BE2C (cell line): ENCODE data around the gene EFNA5.
"Not testable (repeated sequence)": the region's sequence is repeated elsewhere in the genome, so short reads cannot be mapped to it uniquely, and the experiment has no call there.

Experiments used
- DNase-seq: peaks from one replicate; pipeline ENCODE4 v3.0.0-alpha.2; 2020
- H3K27me3 ChIP-seq: fragments of 250-450 bp; sonication (Bioruptor Pico); 2 replicates; pipeline ENCODE4 v1.5.1; 2020; ENCODE audit warnings: mild to moderate bottlenecking
- H3K36me3 ChIP-seq: fragments of 250-450 bp; sonication (Bioruptor Pico); 2 replicates; pipeline ENCODE4 v1.5.1; 2020; ENCODE audit warnings: mild to moderate bottlenecking
- H3K4me1 ChIP-seq: fragments of 250-450 bp; sonication (Bioruptor Pico); 2 replicates; pipeline ENCODE4 v1.5.1; 2020
- H3K4me3 ChIP-seq: 2 replicates; pipeline ENCODE4 v1.5.1; 2011; ENCODE audit warnings: low read depth, low read length
- H3K9me3 ChIP-seq: fragments of 250-450 bp; sonication (Bioruptor Pico); 2 replicates; pipeline ENCODE4 v1.5.1; 2020
- CTCF ChIP-seq: IDR thresholded peaks from 2 replicates; pipeline ENCODE4 v1.5.1; 2012; ENCODE audit warnings: mild to moderate bottlenecking, low read depth, low read length

The EFNA5 gene

GRCh38 chr5:107456281-107456715, 214.4 kb downstream of the EFNA5 start:
- DNase-seq, result no peak
- H3K4me1 ChIP-seq, result no peaks in the 10 kb centered on the region

GRCh38 chr5:107455111-107455544, 215.6 kb downstream of the EFNA5 start:
- Histone ChIP-seq H3K36me3 (no peaks in the 10 kb centered on the region), H3K9me3 (no peaks in the 10 kb centered on the region), H3K27me3 (no peaks in the 10 kb centered on the region), H3K4me3 (no peak overlapping the region), H3K4me1 (no peaks in the 10 kb centered on the region)
- TF ChIP-seq CTCF, result no peak
- DNase-seq, result no peak

More at GRCh38 chr5:107456281-107456715, 214.4 kb downstream of the EFNA5 start:
- no peaks in the 10 kb centered on the region for H3K27me3 ChIP-seq
- TF ChIP-seq CTCF, result no peak
- H3K9me3 ChIP-seq, result no peaks in the 10 kb centered on the region
- no peak overlapping the region for H3K4me3 ChIP-seq
- H3K36me3 ChIP-seq, result no peaks in the 10 kb centered on the region

- not testable (repeated sequence) for DNase-seq
Measured at GRCh38 chr5:107451827-107452226, 218.9 kb downstream of the EFNA5 start.

GRCh38 chr5:107451028-107451427, 219.7 kb downstream of the EFNA5 start:
- H3K27me3 ChIP-seq, result no peaks in the 10 kb centered on the region
- no peak for TF ChIP-seq CTCF
- no peak for DNase-seq
- H3K9me3 ChIP-seq, result no peaks in the 10 kb centered on the region
- no peaks in the 10 kb centered on the region for H3K36me3 ChIP-seq
- H3K4me3 ChIP-seq, result no peak overlapping the region
- no peaks in the 10 kb centered on the region for H3K4me1 ChIP-seq

More at GRCh38 chr5:107451827-107452226, 218.9 kb downstream of the EFNA5 start:
- not testable (repeated sequence) for H3K9me3 ChIP-seq, H3K4me3 ChIP-seq, H3K4me1 ChIP-seq, H3K27me3 ChIP-seq, H3K36me3 ChIP-seq

GRCh38 chr5:107450531-107450930, 220.2 kb downstream of the EFNA5 start:
- DNase-seq, result no peak
- Histone ChIP-seq H3K4me3 (no peak overlapping the region), H3K4me1 (no peaks in the 10 kb centered on the region), H3K27me3 (no peaks in the 10 kb centered on the region), H3K9me3 (no peaks in the 10 kb centered on the region), H3K36me3 (no peaks in the 10 kb centered on the region)
- no peak for TF ChIP-seq CTCF

GRCh38 chr5:107449369-107449768, 221.4 kb downstream of the EFNA5 start:
- Histone ChIP-seq H3K9me3 (no peaks in the 10 kb centered on the region), H3K36me3 (no peaks in the 10 kb centered on the region), H3K4me3 (no peak overlapping the region), H3K27me3 (no peaks in the 10 kb centered on the region), H3K4me1 (no peaks in the 10 kb centered on the region)
- DNase-seq, result no peak
- TF ChIP-seq CTCF, result no peak

- no peak for TF ChIP-seq CTCF
- Histone ChIP-seq H3K4me3 (no peak overlapping the region), H3K4me1 (peaks cover 5% of the 10 kb centered on the region; the same call in 1 of the 2 replicates), H3K9me3 (no peaks in the 10 kb centered on the region), H3K36me3 (no peaks in the 10 kb centered on the region), H3K27me3 (no peaks in the 10 kb centered on the region)
- DNase-seq, result no peak
Measured at GRCh38 chr5:107447587-107447986, 223.2 kb downstream of the EFNA5 start.
